Left lung (tissue), 10 donors: ENCODE data around the gene TRPM8. TPM values are rescaled to one million over a fixed set of nuclear protein-coding genes. Genes with fewer than 3 reads are reported as not detected.

ENCODE experiments used
- ATAC-seq: fragments of 200-7000 bp; cut with Tn5 transposase; one replicate; pipeline ENCODE4 v1.9.1; 2020; ENCODE audit warnings: moderate library complexity
- DNase-seq, 4 donors: peaks; one replicate each; pipeline ENCODE4 v3.0.0-alpha.2; 2013 to 2020
- H3K27ac ChIP-seq, 2 donors: fragments of 200-600 bp; sonication (generic) in 1 of 2; one replicate each; pipeline versions ENCODE4 v1.5.0 to v1.8.0; 2020 to 2021
- H3K27me3 ChIP-seq, 2 donors: fragments of 200-600 bp; sonication (generic) in 1 of 2; one replicate each; pipeline versions ENCODE4 v1.5.0 to v1.8.0; 2020 to 2021
- H3K36me3 ChIP-seq, 2 donors: fragments of 200-600 bp; sonication (generic) in 1 of 2; one replicate each; pipeline versions ENCODE4 v1.5.0 to v1.8.0; 2020 to 2021
- H3K4me1 ChIP-seq, 2 donors: fragments of 200-600 bp; one replicate each; pipeline ENCODE4 v1.8.0; 2021
- H3K4me3 ChIP-seq, 2 donors: fragments of 200-600 bp; sonication (generic) in 1 of 2; one replicate each; pipeline versions ENCODE4 v1.5.0 to v1.8.0; 2020 to 2021; ENCODE audit warnings: mild to moderate bottlenecking in 1 of 2
- H3K9me3 ChIP-seq, 2 donors: fragments of 200-600 bp; sonication (generic) in 1 of 2; one replicate each; pipeline versions ENCODE4 v1.5.0 to v1.8.0; 2020 to 2021
- CTCF ChIP-seq, 2 donors: fragments of 200-600 bp; sonication (generic) in 1 of 2; IDR thresholded peaks; one replicate each; pipeline versions ENCODE4 v1.5.0 to v1.8.0; 2021; ENCODE audit warnings: antibody characterized with exemption in 2 of 2
- intact Hi-C, 2 donors: fragments of 100-400 bp; cut with DNase I; formaldehyde crosslinking; loops; one replicate each; pipeline versions ENCODE4 v1.11.2 to v1.14.2; 2022
- polyA plus RNA-seq, 6 donors: library from polyadenylated mRNA; unstranded; fragments of 120-200 nt; gene quantifications; one replicate each; pipeline ENCODE4 v1.2.1, GENCODE V29; 2013; ENCODE audit not compliant: insufficient read length in 6 of 6
- total RNA-seq, 2 donors: library from RNA; stranded (reverse); fragmentation: NEBNext Ultra II Directional; extraction: Animal tissue kit (Norgen Biotek cat#: 25700); gene quantifications; one replicate each; pipeline ENCODE4 v1.2.1, GENCODE V29; 2021
- donor health status: DM: no; HTN: yes; CAD: no.
- donor health status: DM: no; HTN: no; CAD: no.

Gene TRPM8
- total and polyA plus RNA-seq, 8 donors: 0.14 to 0.40 (median 0.16) TPM; not detected in 3

- DNase-seq (no peak), ATAC-seq (no peak)
- peaks cover 0 to 8% of the 10 kb centered on the region in 2 donors for H3K27me3 ChIP-seq
- H3K27ac ChIP-seq: no peak overlapping the region
- intact Hi-C loops: no loop called here
- H3K36me3 ChIP-seq: no peaks in the 10 kb centered on the region
- H3K4me1 ChIP-seq: peaks cover 0 to 4% of the 10 kb centered on the region in 2 donors
- no peak for TF ChIP-seq CTCF (IDR thresholded peaks at IDR 0.05)
- H3K4me3 ChIP-seq: no peak overlapping the region
- H3K9me3 ChIP-seq: peaks cover 0 to 2% of the 10 kb centered on the region in 2 donors
Observed at GRCh38 chr2:234022424-234022823, 105.3 kb downstream of the TRPM8 start.

GRCh38 chr2:234024304-234024703, 107.1 kb downstream of the TRPM8 start:
- H3K36me3 ChIP-seq: no peaks in the 10 kb centered on the region
- H3K4me1 ChIP-seq: peaks cover 0 to 4% of the 10 kb centered on the region in 2 donors
- intact Hi-C loops: no loop called here
- DNase-seq (peak in 1 of 4 donors; percentile 63), ATAC-seq (no peak)
- no peak overlapping the region for H3K4me3 ChIP-seq
- H3K27me3 ChIP-seq: peaks cover 0 to 13% of the 10 kb centered on the region in 2 donors
- H3K9me3 ChIP-seq: peaks cover 0 to 2% of the 10 kb centered on the region in 2 donors
- H3K27ac ChIP-seq: no peak overlapping the region
- no peak for TF ChIP-seq CTCF (IDR thresholded peaks at IDR 0.05)

GRCh38 chr2:234025466-234025865, 108.3 kb downstream of the TRPM8 start:
- intact Hi-C loops: no loop called here
- ATAC-seq: no peak
- TF ChIP-seq CTCF (IDR thresholded peaks at IDR 0.05): no peak
- H3K27me3 ChIP-seq: peaks cover 0 to 13% of the 10 kb centered on the region in 2 donors
- peaks cover 0 to 4% of the 10 kb centered on the region in 2 donors for H3K4me1 ChIP-seq
- H3K36me3 ChIP-seq: no peaks in the 10 kb centered on the region
- no peak overlapping the region for H3K4me3 ChIP-seq
- no peak overlapping the region for H3K27ac ChIP-seq
- H3K9me3 ChIP-seq: peaks cover 0 to 2% of the 10 kb centered on the region in 2 donors
- DNase-seq: no peak

- no peak for DNase-seq
- H3K4me3 ChIP-seq: no peak overlapping the region
- peaks cover 0 to 18% of the 10 kb centered on the region in 2 donors for H3K27me3 ChIP-seq
- peaks cover 0 to 2% of the 10 kb centered on the region in 2 donors for H3K9me3 ChIP-seq
- ATAC-seq: no peak
- H3K27ac ChIP-seq: no peak overlapping the region
- no peak for TF ChIP-seq CTCF (IDR thresholded peaks at IDR 0.05)
- H3K36me3 ChIP-seq: no peaks in the 10 kb centered on the region
- intact Hi-C loops: no loop called here
- peaks cover 0 to 4% of the 10 kb centered on the region in 2 donors for H3K4me1 ChIP-seq
Observed at GRCh38 chr2:234025891-234026401, 108.8 kb downstream of the TRPM8 start.

GRCh38 chr2:234026693-234027254, 109.6 kb downstream of the TRPM8 start:
- Histone ChIP-seq H3K27me3 (peaks cover 0 to 21% of the 10 kb centered on the region in 2 donors), H3K36me3 (no peaks in the 10 kb centered on the region), H3K27ac (no peak overlapping the region), H3K4me1 (peaks cover 0 to 4% of the 10 kb centered on the region in 2 donors), H3K4me3 (no peak overlapping the region), H3K9me3 (peaks cover 0 to 2% of the 10 kb centered on the region in 2 donors)
- no peak for ATAC-seq
- intact Hi-C loops: no loop called here
- DNase-seq: peak in 1 of 4 donors; percentile 52
- TF ChIP-seq CTCF (IDR thresholded peaks at IDR 0.05): no peak
